HG03095 (cell line): ENCODE results near the gene KCNJ8.

Experiments used
- ATAC-seq: cut with Tn5 transposase; IDR thresholded peaks from one replicate; pipeline ENCODE4 v1.9.1; 2021; ENCODE audit warnings: moderate library complexity; ENCODE audit not compliant: unreplicated experiment

Gene KCNJ8

DNA sequence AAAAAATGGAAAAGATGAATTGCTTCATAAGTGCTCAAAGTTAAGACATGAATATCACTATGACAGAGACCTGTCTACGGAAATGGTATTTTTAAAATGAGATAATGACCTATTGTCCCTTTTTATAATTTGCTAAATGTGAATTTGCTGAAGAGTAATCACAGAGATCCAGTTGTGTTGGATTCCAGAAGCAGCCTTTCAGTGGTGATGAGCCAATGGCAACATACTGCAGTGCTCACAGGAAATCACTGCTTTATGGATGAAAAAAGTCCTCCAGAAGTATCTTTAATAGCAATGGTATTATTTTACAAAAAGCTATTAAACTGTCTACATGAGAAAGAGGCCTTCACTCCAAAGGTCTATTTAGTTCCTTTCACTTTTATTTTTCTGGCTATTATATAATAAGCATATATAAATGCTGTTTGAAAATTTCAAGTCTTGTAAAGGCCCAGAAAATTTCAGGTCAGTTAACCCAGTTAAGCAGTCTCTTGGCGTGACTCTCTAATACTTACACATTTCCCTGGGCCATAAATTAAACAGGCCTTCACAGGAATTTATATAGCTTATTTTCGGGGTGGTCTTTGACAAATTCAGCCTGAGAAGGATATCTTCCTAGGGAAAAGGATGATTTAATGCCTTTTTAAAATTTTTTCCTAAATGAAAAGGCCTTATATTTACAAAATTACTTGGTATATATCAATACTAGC is 55.4 kb downstream of the KCNJ8 start:
- ATAC-seq: no peak

DNA sequence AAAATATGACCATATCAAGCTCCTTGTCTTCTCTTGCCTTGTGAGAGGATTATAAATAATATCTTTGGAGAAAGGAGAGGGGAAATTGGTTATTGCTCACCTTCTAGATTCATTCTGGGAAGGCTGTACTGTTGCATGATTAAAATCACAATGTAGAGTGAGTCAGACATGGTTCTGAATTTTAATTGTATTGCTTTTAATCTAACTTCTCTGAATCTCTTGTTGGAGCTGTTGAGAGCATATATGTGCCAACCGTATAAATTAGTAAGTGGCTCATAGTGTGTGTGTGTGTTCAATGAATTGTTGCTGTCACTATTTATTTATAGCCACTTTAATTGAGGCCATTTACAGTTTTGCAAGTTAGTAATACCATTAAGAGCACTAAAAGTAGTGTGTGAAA is 56.1 kb downstream of the KCNJ8 start:
- no peak for ATAC-seq

GRCh38 chr12:21717767-21718166 is 56.7 kb downstream of the KCNJ8 start:
- ATAC-seq: no peak

DNA sequence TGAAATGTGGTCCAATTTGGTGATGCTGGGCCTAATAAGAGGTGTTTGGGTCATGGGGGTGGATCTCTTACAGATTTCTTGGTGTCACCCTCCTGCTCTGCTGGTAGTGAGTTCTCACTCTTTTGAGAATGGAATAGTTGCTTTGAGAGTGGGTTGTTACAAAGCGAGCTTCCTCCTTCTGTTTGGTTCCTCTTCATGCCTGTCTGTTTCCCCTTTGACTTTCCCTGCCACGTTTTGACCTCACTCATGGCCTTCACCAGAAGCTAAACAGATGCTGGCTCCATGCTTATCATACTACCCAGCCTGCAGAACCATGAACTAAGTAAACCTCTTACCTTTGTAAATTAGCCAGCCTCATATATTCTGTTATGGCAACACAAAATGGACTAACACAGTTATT is 59.1 kb downstream of the KCNJ8 start:
- no peak for ATAC-seq
